ENCODE measurements around the gene HTR3A.

- no peak for TF ChIP-seq CTCF (IDR thresholded peaks at IDR 0.05)
- TF ChIP-seq POLR2AphosphoS5 (IDR thresholded peaks at IDR 0.05), result no peak
- TF ChIP-seq EP300 (IDR thresholded peaks at IDR 0.05), result no peak
These were observed 23.7 kb downstream of the HTR3A start for GRCh38 chr11:113998574-113998973.
